Measurements from ENCODE around the gene HLCS.

DNA sequence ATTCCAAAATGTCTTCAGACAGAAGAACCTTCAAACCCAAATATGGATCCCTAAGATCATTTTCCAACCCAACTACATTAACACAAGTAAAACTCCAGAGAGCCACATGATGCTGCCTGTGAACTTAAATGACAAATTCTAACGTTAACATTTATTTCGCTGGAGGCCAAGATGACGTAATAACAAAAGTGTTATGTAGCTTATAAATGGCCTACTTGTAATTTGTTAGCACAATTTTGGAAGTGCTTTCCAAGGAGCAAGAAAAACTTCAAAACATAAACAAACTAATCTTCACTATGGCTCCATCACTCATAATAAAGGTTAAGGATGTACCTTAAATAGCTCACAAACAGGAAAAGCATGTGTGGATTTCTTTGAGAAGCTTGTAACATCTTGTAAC, 126.7 kb downstream of the HLCS start:
- TF ChIP-seq CTCF (IDR thresholded peaks at IDR 0.05; ENCODE audit: insufficient read depth, low read length, poor library complexity, severe bottlenecking) (no peak), EZH2phosphoT487 (conservative IDR thresholded peaks at IDR 0.05; ENCODE audit: low read length) (no peak)

All from SU-DHL-6 (cell line).